OCI-LY1 (cell line): ENCODE measurements around the gene NSD2.

Experiments
- H2AFZ ChIP-seq: fragments of 200-600 bp; sonication (generic), shearing (Covaris generic); 2 replicates; pipeline ENCODE4 v1.6.0; 2014; ENCODE audit warnings: antibody characterized with exemption, mild to moderate bottlenecking, low read length
- H3F3A ChIP-seq: fragments of 200-600 bp; sonication (generic), shearing (Covaris generic); 2 replicates; pipeline ENCODE4 v1.6.0; 2014; ENCODE audit warnings: mild to moderate bottlenecking, antibody characterized with exemption, low read length, moderate library complexity; ENCODE audit not compliant: insufficient read depth
- H3K27ac ChIP-seq: fragments of 200-600 bp; sonication (generic); 2 replicates; pipeline ENCODE4 v1.5.1; 2014; ENCODE audit warnings: low read length, mixed run types, mild to moderate bottlenecking, low read depth; ENCODE audit not compliant: poor library complexity, severe bottlenecking
- H3K27me3 ChIP-seq: fragments of 200-600 bp; sonication (generic); 2 replicates; pipeline ENCODE4 v1.6.0; 2014; ENCODE audit warnings: antibody characterized with exemption, mild to moderate bottlenecking, low read length, moderate library complexity; ENCODE audit not compliant: insufficient read depth
- H3K36me3 ChIP-seq: fragments of 200-600 bp; sonication (generic); 2 replicates; pipeline ENCODE4 v1.6.1; 2014; ENCODE audit warnings: mild to moderate bottlenecking, antibody characterized with exemption, low read length, moderate library complexity, mixed read lengths; ENCODE audit not compliant: insufficient read depth
- H3K4me1 ChIP-seq: fragments of 200-600 bp; sonication (generic); 2 replicates; pipeline ENCODE4 v1.5.1; 2014; ENCODE audit warnings: mild to moderate bottlenecking, low read length, moderate library complexity; ENCODE audit not compliant: insufficient read depth, severe bottlenecking
- H3K4me2 ChIP-seq: fragments of 200-600 bp; sonication (generic), shearing (Covaris generic); 2 replicates; pipeline ENCODE4 v1.6.1; 2014; ENCODE audit warnings: low read length
- H3K4me3 ChIP-seq: fragments of 200-600 bp; sonication (generic); 2 replicates; pipeline ENCODE4 v1.5.1; 2014; ENCODE audit warnings: low read length, low read depth, mild to moderate bottlenecking, mixed read lengths; ENCODE audit not compliant: poor library complexity, severe bottlenecking
- H3K79me2 ChIP-seq: fragments of 200-600 bp; shearing (Covaris generic); 2 replicates; pipeline ENCODE4 v1.6.1; 2016; ENCODE audit warnings: mixed run types, low read length, mixed read lengths; ENCODE audit not compliant: insufficient read depth
- H3K9ac ChIP-seq: fragments of 200-600 bp; sonication (generic), shearing (Covaris generic); 2 replicates; pipeline ENCODE4 v1.6.1; 2014; ENCODE audit warnings: mild to moderate bottlenecking, low read length, mixed read lengths
- H3K9me2 ChIP-seq: fragments of 200-600 bp; sonication (generic), shearing (Covaris generic); 2 replicates; pipeline ENCODE4 v1.6.1; 2014; ENCODE audit warnings: low read depth, mild to moderate bottlenecking, low read length, mixed read lengths
- H3K9me3 ChIP-seq: fragments of 200-600 bp; shearing (Covaris generic); 2 replicates; pipeline ENCODE4 v1.6.1; 2014; ENCODE audit warnings: low read length, mixed read lengths
- H4K20me1 ChIP-seq: fragments of 200-600 bp; sonication (generic), shearing (Covaris generic); 2 replicates; pipeline ENCODE4 v1.6.0; 2016; ENCODE audit warnings: mild to moderate bottlenecking, low read length; ENCODE audit not compliant: insufficient read depth
- EZH2 ChIP-seq: fragments of 200-600 bp; sonication (generic), shearing (Covaris generic); IDR thresholded peaks from 2 replicates; pipeline ENCODE4 v1.8.0; 2017; ENCODE audit warnings: borderline replicate concordance, mixed run types, mild to moderate bottlenecking, antibody characterized with exemption, low read length, moderate library complexity, mixed read lengths
- TF ChIP-seq, protein P1 (sequence below): fragments of 200-600 bp; sonication (generic), shearing (Covaris generic); IDR thresholded peaks from 2 replicates; pipeline ENCODE4 v1.5.1; 2017; ENCODE audit warnings: mild to moderate bottlenecking, antibody characterized with exemption, low read length, moderate library complexity, mixed read lengths

NSD2 gene

DNA sequence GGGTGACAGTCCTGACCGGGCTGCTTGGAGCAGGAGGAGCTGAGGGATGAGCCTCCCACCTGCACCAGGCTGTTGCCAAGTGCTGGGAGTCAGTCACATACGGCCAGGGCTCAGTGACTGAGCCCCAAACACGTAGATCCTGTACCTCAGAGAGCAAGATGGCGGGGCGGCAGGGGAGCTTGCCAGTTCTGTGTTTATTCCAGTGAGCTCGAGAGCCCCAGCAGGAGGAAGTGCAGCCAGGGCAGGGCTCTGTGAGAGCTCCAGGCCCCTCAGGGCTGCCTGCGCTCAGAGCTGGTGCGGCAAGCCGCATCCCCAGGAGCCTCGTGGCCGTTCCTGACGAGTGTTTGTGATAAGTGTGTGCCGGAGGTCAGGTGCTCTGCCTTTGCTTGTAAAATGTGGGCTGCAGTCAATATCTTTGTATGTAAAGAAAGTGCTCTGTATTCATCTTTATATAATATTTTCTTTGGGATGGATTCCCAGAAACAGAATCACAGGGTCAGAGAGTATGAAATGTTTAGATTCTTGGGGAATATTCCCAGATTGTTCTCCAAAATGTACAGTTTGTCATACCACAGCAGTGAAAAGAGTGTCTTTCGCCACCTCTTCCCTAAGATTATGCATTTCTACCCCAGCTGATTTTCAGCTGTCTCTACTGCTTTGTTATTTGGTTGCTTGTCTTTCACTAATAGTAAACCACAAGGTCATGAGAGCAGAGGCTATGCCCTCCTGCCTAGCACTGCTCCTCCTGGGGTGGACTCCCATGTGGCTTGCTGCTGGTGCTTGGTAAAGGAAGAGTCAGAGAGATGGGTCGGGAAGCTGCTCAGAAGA, 87.3 kb downstream of the NSD2 start:
- TF ChIP-seq, protein P1, sequence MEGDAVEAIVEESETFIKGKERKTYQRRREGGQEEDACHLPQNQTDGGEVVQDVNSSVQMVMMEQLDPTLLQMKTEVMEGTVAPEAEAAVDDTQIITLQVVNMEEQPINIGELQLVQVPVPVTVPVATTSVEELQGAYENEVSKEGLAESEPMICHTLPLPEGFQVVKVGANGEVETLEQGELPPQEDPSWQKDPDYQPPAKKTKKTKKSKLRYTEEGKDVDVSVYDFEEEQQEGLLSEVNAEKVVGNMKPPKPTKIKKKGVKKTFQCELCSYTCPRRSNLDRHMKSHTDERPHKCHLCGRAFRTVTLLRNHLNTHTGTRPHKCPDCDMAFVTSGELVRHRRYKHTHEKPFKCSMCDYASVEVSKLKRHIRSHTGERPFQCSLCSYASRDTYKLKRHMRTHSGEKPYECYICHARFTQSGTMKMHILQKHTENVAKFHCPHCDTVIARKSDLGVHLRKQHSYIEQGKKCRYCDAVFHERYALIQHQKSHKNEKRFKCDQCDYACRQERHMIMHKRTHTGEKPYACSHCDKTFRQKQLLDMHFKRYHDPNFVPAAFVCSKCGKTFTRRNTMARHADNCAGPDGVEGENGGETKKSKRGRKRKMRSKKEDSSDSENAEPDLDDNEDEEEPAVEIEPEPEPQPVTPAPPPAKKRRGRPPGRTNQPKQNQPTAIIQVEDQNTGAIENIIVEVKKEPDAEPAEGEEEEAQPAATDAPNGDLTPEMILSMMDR, result no peak
- TF ChIP-seq EZH2, result no peak
- Histone ChIP-seq H3K4me2 (no peak overlapping the region), H3K4me3 (no peak overlapping the region), H3K36me3 (peaks cover 80% of the 10 kb centered on the region), H3K27ac (no peak overlapping the region), H3F3A (no peaks in the 10 kb centered on the region), H3K9me3 (no peaks in the 10 kb centered on the region), H3K27me3 (no peaks in the 10 kb centered on the region), H3K79me2 (no peaks in the 10 kb centered on the region), H3K9me2 (no peaks in the 10 kb centered on the region), H3K9ac (no peak overlapping the region), H2AFZ (no peak overlapping the region), H3K4me1 (no peaks in the 10 kb centered on the region), H4K20me1 (no peaks in the 10 kb centered on the region)

DNA sequence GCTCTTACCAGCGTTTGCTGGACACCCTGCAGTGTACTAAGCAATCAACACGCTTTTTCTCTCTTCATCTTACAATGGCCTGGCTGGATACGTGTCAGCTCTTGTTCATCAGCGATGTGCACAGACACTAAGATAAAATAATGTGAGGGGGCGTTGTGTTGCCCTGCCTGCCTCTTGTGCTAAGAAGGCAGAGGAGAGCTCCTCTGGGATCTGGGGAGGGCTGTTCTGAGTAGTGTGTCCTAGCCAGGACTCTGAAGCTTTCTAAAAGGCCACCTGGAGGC, 87.9 kb downstream of the NSD2 start:
- Histone ChIP-seq H3K79me2 (no peaks in the 10 kb centered on the region), H2AFZ (no peak overlapping the region), H3K4me1 (no peaks in the 10 kb centered on the region), H3K9me3 (no peaks in the 10 kb centered on the region), H3K27ac (no peak overlapping the region), H3K4me3 (no peak overlapping the region), H3K4me2 (no peak overlapping the region), H3K9me2 (no peaks in the 10 kb centered on the region), H3K36me3 (peaks cover 86% of the 10 kb centered on the region), H3F3A (no peaks in the 10 kb centered on the region), H3K27me3 (no peaks in the 10 kb centered on the region), H3K9ac (no peak overlapping the region), H4K20me1 (no peaks in the 10 kb centered on the region)
- no peak for TF ChIP-seq EZH2
- TF ChIP-seq, protein P1, result no peak

DNA sequence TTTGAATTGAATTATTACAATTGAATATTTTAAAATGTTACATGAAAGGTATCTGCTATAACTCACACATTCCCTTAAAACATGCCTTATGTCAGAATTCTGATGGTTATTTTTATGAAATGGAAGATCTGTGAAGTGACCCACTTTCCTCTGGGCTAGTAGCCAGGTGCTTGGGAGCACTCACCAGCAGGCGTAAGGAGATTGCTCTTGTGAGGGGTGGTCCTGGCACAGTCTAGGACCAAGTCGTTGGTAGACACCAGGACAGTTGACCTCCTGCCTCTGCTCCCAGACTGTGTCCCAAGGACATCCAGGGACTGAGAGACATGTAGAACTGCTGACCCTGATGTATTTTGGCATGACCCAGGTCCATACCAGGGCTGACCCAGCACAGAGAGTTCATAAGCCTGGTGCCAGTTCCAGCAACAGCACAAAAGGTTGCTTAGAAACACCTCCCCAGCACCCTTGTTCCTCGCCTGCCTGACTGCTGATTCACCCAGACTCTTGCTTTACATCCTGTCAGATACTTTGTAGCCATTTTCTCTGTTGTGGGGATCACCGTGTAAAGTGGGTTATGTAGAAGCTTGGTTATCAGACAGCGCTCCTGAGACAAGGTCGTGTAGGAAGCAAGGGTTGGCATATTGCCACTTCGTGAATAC, 89.1 kb downstream of the NSD2 start:
- Histone ChIP-seq H3K9me3 (no peaks in the 10 kb centered on the region), H3F3A (no peaks in the 10 kb centered on the region), H3K4me2 (no peak overlapping the region), H3K9ac (no peak overlapping the region), H3K36me3 (peaks cover 88% of the 10 kb centered on the region), H3K79me2 (no peaks in the 10 kb centered on the region), H2AFZ (no peak overlapping the region), H3K9me2 (no peaks in the 10 kb centered on the region), H3K4me1 (no peaks in the 10 kb centered on the region), H3K27me3 (no peaks in the 10 kb centered on the region), H3K4me3 (no peak overlapping the region), H4K20me1 (no peaks in the 10 kb centered on the region), H3K27ac (no peak overlapping the region)
- TF ChIP-seq EZH2, result no peak
- TF ChIP-seq, protein P1, result no peak
